Measurements from ENCODE around the gene FXYD1. TPM values are rescaled to one million over a fixed set of nuclear protein-coding genes. Genes with fewer than 3 reads are reported as not detected.

Gene FXYD1
- total and polyA plus RNA-seq, 4 donors, result 5.7 to 37.6 (median 22.7) TPM

DNA sequence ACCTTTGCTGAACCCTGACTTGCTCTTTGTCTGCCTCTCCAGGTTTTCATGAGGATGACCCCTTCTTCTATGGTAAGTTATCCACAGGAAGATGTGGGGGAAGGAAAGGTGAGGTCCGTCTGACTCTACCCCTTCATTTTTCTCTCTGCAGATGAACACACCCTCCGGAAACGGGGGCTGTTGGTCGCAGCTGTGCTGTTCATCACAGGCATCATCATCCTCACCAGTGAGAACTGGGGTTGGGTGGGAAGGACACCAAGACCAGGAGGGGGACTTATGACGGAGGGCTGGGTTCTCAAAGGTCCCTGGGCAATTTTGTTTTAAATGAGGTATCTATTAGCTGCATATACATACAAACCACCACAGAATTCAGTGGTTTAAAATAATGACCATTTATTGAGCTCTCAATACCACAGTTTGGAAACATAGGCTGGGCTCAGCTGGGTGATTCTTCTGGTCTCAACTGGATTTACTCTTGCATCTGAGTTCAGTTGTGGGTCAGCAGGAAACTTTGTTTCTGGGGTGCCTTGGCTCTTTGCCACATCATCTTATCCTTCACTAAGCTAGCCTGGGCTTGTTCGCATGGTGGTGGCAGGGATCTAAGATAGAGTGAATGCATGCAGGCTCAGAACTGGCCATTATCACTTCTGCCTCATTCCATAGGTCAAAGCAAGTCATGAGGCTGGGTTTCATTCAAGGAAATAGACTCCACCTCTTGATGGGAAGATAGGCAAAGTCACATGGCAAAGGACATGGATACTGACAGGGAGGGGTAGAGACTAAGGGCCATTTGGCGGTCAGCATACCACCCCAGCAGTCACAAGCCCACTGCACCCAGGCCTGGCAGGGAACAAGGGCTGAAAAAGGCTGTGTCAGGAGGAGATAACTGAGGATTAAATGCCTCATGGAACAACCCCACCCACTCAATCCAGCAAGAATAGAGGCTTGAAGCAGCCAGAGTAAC is 27.8 kb downstream of the FXYD1 start:
- Histone ChIP-seq H3K36me3 (ENCODE audit: control insufficient read depth in 4 of 4, insufficient read depth in 4 of 4, low read length in 4 of 4) (peaks cover 0 to 48% (median 6%) of the 10 kb centered on the region in 4 donors), H3K27ac (ENCODE audit: low read depth in 1 of 2, low read length in 1 of 2) (no peak overlapping the region), H3K27me3 (ENCODE audit: control insufficient read depth in 3 of 3, insufficient read depth in 3 of 3, low read length in 2 of 3) (no peaks in the 10 kb centered on the region), H3K9me3 (ENCODE audit: control insufficient read depth in 4 of 4, insufficient read depth in 3 of 4, low read length in 3 of 4) (peaks cover 0 to 31% (median 12%) of the 10 kb centered on the region in 4 donors), H3K4me1 (ENCODE audit: control insufficient read depth in 5 of 5, insufficient read depth in 5 of 5, low read length in 5 of 5) (no peaks in the 10 kb centered on the region), H3K9ac (ENCODE audit: insufficient read depth in 1 of 2, low read length in 2 of 2) (no peak overlapping the region), H3K4me3 (no peak overlapping the region)
- TF ChIP-seq, protein P1, sequence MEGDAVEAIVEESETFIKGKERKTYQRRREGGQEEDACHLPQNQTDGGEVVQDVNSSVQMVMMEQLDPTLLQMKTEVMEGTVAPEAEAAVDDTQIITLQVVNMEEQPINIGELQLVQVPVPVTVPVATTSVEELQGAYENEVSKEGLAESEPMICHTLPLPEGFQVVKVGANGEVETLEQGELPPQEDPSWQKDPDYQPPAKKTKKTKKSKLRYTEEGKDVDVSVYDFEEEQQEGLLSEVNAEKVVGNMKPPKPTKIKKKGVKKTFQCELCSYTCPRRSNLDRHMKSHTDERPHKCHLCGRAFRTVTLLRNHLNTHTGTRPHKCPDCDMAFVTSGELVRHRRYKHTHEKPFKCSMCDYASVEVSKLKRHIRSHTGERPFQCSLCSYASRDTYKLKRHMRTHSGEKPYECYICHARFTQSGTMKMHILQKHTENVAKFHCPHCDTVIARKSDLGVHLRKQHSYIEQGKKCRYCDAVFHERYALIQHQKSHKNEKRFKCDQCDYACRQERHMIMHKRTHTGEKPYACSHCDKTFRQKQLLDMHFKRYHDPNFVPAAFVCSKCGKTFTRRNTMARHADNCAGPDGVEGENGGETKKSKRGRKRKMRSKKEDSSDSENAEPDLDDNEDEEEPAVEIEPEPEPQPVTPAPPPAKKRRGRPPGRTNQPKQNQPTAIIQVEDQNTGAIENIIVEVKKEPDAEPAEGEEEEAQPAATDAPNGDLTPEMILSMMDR (IDR thresholded peaks at IDR 0.05; ENCODE audit: control extremely low read depth, extremely low read depth), result no peak
- 97 to 98% methylated on average over 7 of the region's 7 CpGs for WGBS, 2 donors
- ATAC-seq (ENCODE audit: insufficient read depth, low FRiP score), result no peak
- no peak for DNase-seq

DNA sequence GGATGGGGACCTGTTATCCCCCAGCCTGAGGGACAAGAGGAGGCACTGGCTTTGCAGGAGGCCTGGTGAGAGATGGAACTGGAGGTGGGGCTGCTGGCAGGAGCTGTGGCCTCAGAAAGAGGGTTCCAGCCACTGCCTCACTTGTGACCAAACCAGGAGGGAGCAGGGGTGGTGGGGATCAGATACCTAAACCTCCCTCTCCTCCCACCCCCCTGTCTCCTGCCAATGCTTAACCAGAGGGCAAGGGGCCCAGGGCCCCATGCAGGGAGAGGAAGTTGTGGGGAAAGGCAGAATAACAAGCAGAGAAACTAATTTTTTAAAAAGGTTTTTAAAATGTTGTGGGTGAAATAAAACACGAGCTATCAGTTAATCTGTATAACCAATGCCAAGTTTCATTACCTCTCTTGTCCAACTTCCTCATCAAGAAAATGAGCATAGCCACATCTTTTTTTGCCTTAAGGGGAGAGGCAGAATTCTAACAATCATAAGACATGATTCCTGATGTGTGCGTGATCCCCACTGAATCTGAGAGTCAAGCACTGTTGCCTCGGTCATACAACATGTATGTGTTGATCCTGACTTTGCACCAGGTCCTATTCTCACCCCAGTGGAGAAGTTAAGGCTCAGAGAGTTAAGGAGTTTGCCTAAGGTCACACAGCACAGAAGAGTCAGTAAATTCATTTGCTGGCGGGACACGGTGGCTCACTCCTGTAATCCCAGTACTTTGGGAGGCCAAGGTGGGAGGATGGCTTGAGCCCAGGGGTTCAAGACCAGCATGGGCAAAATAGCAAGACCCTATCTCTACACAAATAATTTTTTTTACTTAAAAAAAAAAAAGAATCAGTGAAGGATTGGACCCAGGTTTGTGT is 28.9 kb downstream of the FXYD1 start:
- Histone ChIP-seq H3K4me3 (no peak overlapping the region), H3K9ac (ENCODE audit: insufficient read depth in 1 of 2, low read length in 2 of 2) (no peak overlapping the region), H3K9me3 (ENCODE audit: control insufficient read depth in 4 of 4, insufficient read depth in 3 of 4, low read length in 3 of 4) (peaks cover 0 to 24% (median 12%) of the 10 kb centered on the region in 4 donors), H3K27me3 (ENCODE audit: control insufficient read depth in 3 of 3, insufficient read depth in 3 of 3, low read length in 2 of 3) (no peaks in the 10 kb centered on the region), H3K27ac (ENCODE audit: low read depth in 1 of 2, low read length in 1 of 2) (no peak overlapping the region), H3K36me3 (ENCODE audit: control insufficient read depth in 4 of 4, insufficient read depth in 4 of 4, low read length in 4 of 4) (peaks cover 0 to 38% (median 6%) of the 10 kb centered on the region in 4 donors), H3K4me1 (ENCODE audit: control insufficient read depth in 5 of 5, insufficient read depth in 5 of 5, low read length in 5 of 5) (no peaks in the 10 kb centered on the region)
- ATAC-seq (ENCODE audit: insufficient read depth, low FRiP score), result no peak
- DNase-seq, result no peak
- 58 to 72% methylated on average over 5 of the region's 5 CpGs for WGBS, 2 donors
- TF ChIP-seq, protein P1 (IDR thresholded peaks at IDR 0.05; ENCODE audit: control extremely low read depth, extremely low read depth), result no peak

- no peak overlapping the region for H3K4me3 ChIP-seq
- H3K27ac ChIP-seq (ENCODE audit: low read depth in 1 of 2, low read length in 1 of 2), result no peak overlapping the region
- H3K4me1 ChIP-seq (ENCODE audit: control insufficient read depth in 5 of 5, insufficient read depth in 5 of 5, low read length in 5 of 5), result no peaks in the 10 kb centered on the region
- 76 to 78% methylated on average over 3 of the region's 3 CpGs for WGBS, 2 donors
- DNase-seq (no peak), ATAC-seq (ENCODE audit: insufficient read depth, low FRiP score) (no peak)
- H3K27me3 ChIP-seq (ENCODE audit: control insufficient read depth in 3 of 3, insufficient read depth in 3 of 3, low read length in 2 of 3), result no peaks in the 10 kb centered on the region
- TF ChIP-seq, protein P1 (IDR thresholded peaks at IDR 0.05; ENCODE audit: control extremely low read depth, extremely low read depth), result no peak
- H3K9ac ChIP-seq (ENCODE audit: insufficient read depth in 1 of 2, low read length in 2 of 2), result no peak overlapping the region
- H3K36me3 ChIP-seq (ENCODE audit: control insufficient read depth in 4 of 4, insufficient read depth in 4 of 4, low read length in 4 of 4), result peaks cover 0 to 32% (median 6%) of the 10 kb centered on the region in 4 donors
- H3K9me3 ChIP-seq (ENCODE audit: control insufficient read depth in 4 of 4, insufficient read depth in 3 of 4, low read length in 3 of 4), result peaks cover 0 to 19% (median 11%) of the 10 kb centered on the region in 4 donors
These were observed 29.6 kb downstream of the FXYD1 start for GRCh38 chr19:35168196-35168595.

Data from lung (tissue), 12 donors.